D721Med (cell line): ENCODE data around the gene LMAN2L.

Experiments
- DNase-seq: peaks from one replicate; pipeline ENCODE4 v3.0.0; 2011; ENCODE audit warnings: low spot score; ENCODE audit not compliant: insufficient read length
- FAIRE-seq: peaks from 2 replicates; lab custom pipeline; 2011; peaks lifted over from hg19 to GRCh38; lab: Jason Lieb, UNC
- TF ChIP-seq, protein P1 (sequence below): IDR thresholded peaks from 2 replicates; pipeline ENCODE4 v1.5.1; 2012; ENCODE audit warnings: mild to moderate bottlenecking, control low read depth; ENCODE audit not compliant: insufficient read depth; ENCODE audit errors: missing control alignments

The LMAN2L gene

DNA sequence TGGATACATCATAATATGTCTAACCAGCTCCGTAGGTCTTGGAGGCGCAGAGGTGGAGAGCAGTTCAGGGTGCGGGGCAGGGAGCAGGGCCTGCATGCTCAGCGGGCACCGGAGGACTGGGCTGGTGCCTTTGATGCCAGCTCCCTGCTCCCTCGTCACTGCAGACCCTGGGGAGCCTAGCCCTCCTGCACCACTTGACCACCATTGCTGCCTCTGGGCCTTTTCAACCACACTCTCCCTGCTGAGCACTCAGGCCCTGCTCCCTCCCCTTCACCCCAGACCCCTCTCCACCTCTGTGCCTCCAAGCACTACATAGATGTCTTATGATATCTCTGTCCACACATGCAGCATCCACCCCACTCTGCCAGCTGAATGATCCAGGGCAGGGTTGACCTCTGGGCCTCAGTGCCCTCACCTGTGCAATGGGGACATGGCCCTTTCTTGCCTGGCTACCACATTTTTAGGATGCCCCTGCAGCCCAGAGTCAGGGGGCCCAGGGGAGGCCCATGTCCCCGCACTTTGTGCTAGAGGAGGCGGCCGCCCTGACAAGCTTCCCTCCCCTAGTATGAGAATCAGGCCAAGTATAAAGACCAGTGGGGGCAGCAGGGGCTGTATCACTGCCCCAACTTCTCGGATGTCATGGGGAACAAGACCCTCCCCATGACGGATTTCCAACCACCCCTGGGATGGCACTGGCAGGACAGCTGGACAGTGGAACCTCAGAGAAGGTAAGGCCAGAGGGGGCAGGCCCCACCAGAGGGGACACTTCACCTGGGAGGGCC, 51.0 kb downstream of the LMAN2L start:
- TF ChIP-seq, protein P1, sequence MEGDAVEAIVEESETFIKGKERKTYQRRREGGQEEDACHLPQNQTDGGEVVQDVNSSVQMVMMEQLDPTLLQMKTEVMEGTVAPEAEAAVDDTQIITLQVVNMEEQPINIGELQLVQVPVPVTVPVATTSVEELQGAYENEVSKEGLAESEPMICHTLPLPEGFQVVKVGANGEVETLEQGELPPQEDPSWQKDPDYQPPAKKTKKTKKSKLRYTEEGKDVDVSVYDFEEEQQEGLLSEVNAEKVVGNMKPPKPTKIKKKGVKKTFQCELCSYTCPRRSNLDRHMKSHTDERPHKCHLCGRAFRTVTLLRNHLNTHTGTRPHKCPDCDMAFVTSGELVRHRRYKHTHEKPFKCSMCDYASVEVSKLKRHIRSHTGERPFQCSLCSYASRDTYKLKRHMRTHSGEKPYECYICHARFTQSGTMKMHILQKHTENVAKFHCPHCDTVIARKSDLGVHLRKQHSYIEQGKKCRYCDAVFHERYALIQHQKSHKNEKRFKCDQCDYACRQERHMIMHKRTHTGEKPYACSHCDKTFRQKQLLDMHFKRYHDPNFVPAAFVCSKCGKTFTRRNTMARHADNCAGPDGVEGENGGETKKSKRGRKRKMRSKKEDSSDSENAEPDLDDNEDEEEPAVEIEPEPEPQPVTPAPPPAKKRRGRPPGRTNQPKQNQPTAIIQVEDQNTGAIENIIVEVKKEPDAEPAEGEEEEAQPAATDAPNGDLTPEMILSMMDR, result no peak
- FAIRE-seq (no peak), DNase-seq (no peak)

DNA sequence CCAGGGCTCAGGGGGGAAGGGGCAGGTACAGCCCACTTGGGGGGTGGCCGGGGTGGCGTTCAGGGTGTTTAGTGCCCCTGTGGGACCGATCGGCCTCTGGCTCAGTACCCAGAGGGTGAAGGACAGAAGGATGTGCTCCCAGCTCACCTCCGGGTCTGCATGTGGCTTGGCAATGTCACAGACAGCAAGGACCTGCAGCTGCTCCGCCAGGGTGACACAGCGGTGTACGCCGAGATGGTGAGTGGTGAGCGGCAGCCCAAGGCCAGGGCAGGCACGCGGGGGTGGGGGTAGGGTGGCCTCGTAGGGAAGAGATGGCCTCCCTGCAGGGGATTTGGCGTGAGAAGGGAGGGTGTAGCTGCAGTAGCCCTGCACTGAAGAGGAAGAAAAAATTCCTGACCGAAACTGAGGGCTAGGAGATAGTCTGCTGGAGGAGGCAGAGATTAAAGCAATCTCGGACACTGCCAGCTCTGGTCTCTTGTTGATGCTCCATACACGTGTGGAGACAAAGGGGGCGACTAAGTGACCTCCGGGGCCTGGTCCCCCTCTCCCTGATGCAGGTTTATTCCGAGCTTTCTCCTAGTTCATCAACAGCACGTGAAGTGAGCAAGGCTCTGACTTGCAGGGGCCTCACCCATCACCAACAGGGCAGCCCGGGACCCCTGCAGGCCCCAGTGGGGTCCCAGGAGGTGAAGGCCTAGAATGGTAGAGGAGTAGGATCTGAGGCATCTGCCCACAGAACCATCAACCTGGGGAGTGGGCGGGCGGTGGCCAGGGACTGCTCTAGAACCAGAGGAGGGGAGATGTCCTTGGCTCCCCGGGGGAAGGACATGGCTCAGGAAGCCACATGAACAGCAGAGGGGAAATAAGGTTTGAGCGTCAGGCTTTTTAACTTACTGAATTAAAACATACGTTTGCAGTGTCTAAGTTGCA, 51.9 kb downstream of the LMAN2L start:
- DNase-seq (no peak), FAIRE-seq (no peak)
- TF ChIP-seq, protein P1, result no peak

DNA sequence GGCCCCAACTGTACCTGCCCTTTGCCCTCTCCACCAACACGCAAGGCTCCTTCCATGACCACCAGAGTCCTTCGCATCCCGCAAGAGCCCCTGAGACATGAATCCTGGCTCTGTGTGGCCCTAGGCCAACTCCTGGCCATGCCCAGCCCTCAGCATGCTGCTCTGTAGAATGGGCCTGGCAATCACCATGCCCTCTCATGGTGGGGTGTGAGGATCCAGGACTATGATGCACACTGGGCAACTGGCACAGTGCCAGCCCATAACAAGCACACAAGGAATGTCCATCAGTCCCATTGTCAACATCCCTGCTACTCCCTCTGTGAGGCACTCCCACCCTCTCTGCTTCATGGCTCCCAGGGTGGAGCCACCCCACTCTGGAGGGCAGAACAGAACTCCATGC, 52.6 kb downstream of the LMAN2L start:
- no peak for FAIRE-seq
- TF ChIP-seq, protein P1, result no peak

DNA sequence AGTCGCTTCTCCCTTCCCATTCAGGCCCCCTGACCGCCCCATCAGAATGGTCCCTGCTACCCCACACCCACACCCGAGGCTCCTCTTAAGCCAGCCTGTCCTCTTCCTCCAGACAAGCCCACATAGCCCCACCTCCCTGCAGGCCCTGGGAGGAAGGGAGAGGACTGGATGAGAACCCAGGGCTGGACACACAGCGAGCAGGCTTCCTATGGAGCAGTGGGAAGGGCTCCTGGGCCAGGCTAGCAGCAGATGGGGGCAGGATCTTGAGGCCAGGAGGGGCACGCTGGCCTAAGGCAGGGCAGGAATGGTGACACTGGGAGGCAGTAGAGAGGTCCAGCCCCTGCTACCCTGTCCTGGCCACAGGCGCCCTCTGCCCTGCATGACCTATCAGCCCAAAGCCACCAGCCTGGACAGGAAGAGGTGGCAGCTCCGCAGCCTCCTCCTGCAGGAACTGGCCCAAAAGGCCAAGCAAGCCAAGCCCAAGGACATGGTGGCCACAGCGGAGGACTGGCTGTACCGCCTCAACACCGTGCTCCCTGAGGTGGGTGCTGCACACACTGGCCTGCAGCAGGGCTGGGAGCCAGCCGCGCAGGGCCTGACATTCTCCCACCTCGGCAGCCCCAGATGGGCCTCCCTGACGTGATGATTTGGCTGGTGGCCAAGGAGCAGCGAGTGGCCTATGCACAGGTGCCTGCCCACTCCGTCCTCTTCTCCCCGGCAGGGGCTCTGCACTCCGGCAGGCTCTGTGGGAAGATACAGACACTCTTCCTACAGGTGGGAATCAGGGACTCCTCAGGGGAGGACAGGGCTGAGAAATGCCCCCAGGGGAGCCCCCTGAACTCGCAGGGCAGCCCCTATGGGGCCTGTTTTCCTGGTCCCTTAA, 54.0 kb downstream of the LMAN2L start:
- DNase-seq, result no peak
- FAIRE-seq, result no peak
- TF ChIP-seq, protein P1, result no peak

More for the DNA sequence above, 52.6 kb downstream of the LMAN2L start:
- DNase-seq, result no peak

DNA sequence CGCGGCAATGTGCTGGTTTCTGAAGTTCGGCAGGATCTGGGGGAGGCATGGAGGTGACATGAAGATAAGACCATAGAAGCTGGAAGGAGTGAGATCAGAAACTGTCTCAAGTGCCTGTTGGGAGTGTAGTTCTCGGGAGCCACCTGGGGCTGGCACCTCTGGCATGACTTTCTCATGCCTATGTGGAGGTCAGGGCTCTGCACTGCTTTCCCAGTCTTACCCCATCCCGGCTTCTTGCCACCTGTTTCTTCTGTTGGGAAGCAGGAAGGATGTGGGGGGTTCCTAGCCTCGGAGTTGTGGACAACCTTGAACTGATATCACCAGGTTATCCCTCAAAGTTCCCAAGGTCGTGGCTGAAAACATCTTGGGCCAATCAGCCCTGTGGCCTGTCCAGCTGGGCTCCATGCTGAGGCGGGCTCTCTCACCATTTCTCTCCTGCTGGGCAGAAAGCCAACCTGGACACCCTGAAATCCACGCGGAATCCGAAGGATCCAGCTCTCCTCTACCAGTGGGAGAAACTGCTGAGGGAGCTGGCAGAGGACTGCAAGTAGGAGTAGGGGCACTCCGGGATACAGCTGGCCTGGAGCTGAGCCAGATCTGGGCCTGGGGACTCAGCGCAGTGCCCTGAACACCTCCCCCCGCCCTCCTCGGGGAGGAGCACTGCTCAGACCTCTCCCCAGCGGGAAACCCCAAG, 54.8 kb downstream of the LMAN2L start:
- TF ChIP-seq, protein P1, result no peak
- FAIRE-seq, result no peak
- no peak for DNase-seq
